ENCODE data around the gene LSM5. TPM values are rescaled to one million over a fixed set of nuclear protein-coding genes. Genes with fewer than 3 reads are reported as not detected.

The LSM5 gene
- total RNA-seq, 4 donors from 2014 or later, result 6.2 to 32.2 (median 10.0) TPM

DNA sequence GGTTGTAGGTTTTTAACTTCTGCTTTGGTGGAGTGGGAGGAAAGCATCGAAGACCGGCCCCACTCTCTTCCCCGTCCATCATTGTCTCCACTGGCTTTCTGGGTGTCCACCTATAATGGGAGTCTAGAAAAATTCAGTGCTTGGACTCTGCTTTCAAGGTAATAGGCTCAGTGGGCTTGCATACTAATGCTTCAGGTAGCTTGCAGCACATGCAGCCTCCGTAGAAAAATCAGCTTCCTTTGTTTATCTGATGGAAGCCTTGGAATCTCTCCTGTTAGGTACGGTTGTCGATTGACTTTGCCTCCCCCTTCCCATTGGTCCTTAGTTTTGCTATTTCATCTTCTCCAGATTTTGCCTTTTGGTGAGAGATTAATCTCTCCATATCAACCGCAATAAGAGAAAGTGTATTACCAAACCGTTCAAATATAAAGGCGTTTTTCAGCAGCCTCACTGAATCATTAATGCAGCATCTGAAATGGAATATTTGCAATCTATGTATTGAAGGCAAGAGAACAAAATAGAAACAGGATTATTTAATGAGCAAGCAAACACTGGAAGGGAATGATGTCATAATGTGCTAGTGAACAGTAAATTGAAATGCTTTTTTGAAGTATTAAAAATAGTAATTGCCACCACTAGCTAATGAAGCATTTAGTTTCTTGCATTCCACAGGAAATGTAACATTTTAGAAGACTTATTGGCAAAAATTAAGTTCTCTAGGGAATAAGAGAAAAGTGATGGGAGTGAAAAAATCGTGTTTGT is 6.1 kb upstream of the LSM5 start:
- H3K27ac ChIP-seq, result peak overlapping the region; percentile 93 to 99 (median 98)
- H3K9me3 ChIP-seq, result no peaks in the 10 kb centered on the region
- peaks cover 0 to 18% (median 3%) of the 10 kb centered on the region in 4 donors for H3K4me1 ChIP-seq
- DNase-seq, result no peak
- H3K27me3 ChIP-seq, result no peaks in the 10 kb centered on the region
- H3K4me3 ChIP-seq, result peak overlapping the region; percentile 75 to 99 (median 96)
- no peak for TF ChIP-seq POLR2A (IDR thresholded peaks at IDR 0.05)
- TF ChIP-seq, protein P1, sequence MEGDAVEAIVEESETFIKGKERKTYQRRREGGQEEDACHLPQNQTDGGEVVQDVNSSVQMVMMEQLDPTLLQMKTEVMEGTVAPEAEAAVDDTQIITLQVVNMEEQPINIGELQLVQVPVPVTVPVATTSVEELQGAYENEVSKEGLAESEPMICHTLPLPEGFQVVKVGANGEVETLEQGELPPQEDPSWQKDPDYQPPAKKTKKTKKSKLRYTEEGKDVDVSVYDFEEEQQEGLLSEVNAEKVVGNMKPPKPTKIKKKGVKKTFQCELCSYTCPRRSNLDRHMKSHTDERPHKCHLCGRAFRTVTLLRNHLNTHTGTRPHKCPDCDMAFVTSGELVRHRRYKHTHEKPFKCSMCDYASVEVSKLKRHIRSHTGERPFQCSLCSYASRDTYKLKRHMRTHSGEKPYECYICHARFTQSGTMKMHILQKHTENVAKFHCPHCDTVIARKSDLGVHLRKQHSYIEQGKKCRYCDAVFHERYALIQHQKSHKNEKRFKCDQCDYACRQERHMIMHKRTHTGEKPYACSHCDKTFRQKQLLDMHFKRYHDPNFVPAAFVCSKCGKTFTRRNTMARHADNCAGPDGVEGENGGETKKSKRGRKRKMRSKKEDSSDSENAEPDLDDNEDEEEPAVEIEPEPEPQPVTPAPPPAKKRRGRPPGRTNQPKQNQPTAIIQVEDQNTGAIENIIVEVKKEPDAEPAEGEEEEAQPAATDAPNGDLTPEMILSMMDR (IDR thresholded peaks at IDR 0.05), result no peak
- H3K36me3 ChIP-seq, result no peaks in the 10 kb centered on the region

DNA sequence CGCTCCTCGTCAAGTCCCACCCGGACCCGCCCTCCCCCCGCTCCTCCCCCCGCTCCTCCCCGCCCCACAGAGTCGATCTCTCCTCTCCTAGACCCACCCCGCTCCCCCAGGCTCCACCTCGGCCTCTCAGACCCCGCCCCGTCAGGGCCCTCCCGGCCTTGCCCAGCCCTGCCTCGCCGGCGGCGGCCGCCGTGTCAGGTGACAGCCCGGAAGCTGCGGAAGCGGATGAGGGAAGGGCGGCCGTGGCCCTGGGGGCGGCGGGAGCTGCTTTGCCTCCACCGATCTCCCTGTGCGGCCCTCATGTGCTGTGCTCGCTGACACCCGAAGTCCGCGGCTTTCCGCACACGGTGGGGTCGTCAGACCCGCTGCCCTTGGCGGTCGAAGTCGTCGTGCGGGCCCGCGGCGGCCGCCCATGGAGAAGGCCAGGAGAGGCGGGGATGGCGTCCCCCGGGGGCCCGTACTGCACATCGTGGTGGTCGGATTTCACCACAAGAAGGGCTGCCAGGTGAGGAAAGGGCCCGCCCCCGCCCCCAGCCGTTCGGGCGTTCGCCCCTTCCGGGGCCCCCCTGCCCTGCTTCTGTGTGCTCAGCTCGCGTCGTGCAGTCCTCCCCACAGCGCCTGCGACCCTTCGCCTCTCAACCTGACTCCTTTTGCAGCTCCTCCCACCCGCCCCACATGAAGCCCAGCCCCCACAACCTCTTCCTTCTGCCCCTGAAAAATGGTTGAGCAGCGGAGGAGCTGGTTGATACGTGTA is 5.3 kb upstream of the LSM5 start, which contains the start of gene AVL9:
Gene AVL9 (plus strand): TSS at position 192 of the 754 bp plus-strand sequence. CDS start 221 bp downstream, at position 413.
- DNase-seq, result peak; percentile 97 to 99 (median 99)
- Histone ChIP-seq H3K4me3 (peak within 1 kb of the TSS; percentile 75 to 99 (median 96)), H3K27me3 (no peaks in the 10 kb centered on the region), H3K27ac (peak within 1 kb of the TSS; percentile 93 to 99 (median 98)), H3K9me3 (no peaks in the 10 kb centered on the region), H3K4me1 (peaks cover 0 to 15% (median 3%) of the 10 kb centered on the region in 4 donors), H3K36me3 (no peaks in the 10 kb centered on the region)
- TF ChIP-seq, protein P1 (IDR thresholded peaks at IDR 0.05), result no peak
- TF ChIP-seq POLR2A (IDR thresholded peaks at IDR 0.05), result peak; percentile 91 to 93

DNA sequence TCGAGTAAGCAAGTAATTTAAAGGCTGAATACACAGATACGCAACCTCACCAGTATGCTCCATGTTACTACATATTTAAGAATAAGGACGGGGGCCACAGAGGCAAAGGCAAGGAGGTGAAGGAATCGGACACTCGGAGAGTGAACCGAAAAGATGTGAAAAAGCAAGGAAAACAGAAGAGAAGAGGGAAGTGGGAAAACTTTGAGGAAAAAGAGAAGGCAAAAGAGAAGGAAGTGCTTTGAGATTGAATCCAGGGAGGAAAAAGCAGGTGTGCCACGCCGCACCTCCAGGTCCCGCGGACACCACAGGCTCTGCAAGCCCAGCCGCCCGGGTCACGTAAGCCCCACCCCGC is 4.7 kb upstream of the LSM5 start:
- H3K9me3 ChIP-seq, result no peaks in the 10 kb centered on the region
- H3K27ac ChIP-seq, result peak overlapping the region; percentile 93 to 99 (median 98)
- H3K27me3 ChIP-seq, result no peaks in the 10 kb centered on the region
- H3K36me3 ChIP-seq, result no peaks in the 10 kb centered on the region
- no peak for TF ChIP-seq POLR2A (IDR thresholded peaks at IDR 0.05)
- TF ChIP-seq, protein P1 (IDR thresholded peaks at IDR 0.05), result no peak
- H3K4me3 ChIP-seq, result peak overlapping the region; percentile 75 to 99 (median 96)
- peaks cover 0 to 15% (median 3%) of the 10 kb centered on the region in 4 donors for H3K4me1 ChIP-seq
- no peak for DNase-seq

DNA sequence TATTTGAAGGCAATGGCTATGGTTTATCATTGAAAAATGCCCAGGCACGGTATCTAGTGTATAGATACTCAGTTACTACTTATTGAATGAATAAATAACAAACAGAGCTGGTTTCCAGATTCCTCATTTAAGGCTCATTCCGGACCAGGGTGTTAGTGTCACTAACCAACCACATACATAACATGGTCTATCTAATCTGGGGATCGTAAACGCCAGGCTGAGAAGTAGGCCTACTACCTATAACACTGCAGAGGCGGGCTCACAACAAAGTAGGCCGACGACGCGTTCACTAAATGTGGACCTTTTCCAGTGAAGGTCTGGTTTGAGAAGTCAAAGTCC is 423 bp downstream of the LSM5 start:
- H3K9me3 ChIP-seq, result no peaks in the 10 kb centered on the region
- H3K4me1 ChIP-seq, result peaks cover 0 to 11% (median 2%) of the 10 kb centered on the region in 4 donors
- peak overlapping the region; percentile 70 to 91 (median 83) for H3K27ac ChIP-seq
- DNase-seq, result no peak
- peak overlapping the region; percentile 60 to 84 (median 74) for H3K4me3 ChIP-seq
- TF ChIP-seq, protein P1 (IDR thresholded peaks at IDR 0.05), result no peak
- TF ChIP-seq POLR2A (IDR thresholded peaks at IDR 0.05), result no peak
- no peaks in the 10 kb centered on the region for H3K27me3 ChIP-seq
- H3K36me3 ChIP-seq, result peaks cover 0 to 18% (median 0%) of the 10 kb centered on the region in 3 donors

DNA sequence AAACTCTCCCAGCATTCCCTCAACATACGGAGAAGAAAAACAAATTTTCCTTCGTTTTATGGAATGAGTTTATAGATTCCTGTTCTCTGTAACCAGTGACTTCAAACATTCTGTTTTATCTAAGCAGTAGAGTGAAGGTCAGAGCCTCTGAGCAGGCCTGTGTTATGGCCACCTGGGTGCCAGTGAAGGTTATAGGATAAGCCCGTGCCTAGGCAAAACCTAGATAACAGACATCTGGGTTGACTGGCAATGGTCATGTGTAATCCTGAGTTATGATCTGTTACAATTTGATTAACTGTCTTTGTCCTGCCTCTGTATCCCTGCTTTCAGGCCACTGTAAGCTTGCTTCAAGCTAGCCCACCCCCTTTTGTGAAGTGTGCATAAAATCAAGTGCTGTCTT is 8.3 kb downstream of the LSM5 start:
- DNase-seq, result no peak
- no peak overlapping the region for H3K4me3 ChIP-seq
- H3K27ac ChIP-seq, result no peak overlapping the region
- TF ChIP-seq POLR2A (IDR thresholded peaks at IDR 0.05), result no peak
- TF ChIP-seq, protein P1 (IDR thresholded peaks at IDR 0.05), result no peak
- H3K36me3 ChIP-seq, result peaks cover 0 to 11% (median 0%) of the 10 kb centered on the region in 3 donors
- H3K9me3 ChIP-seq, result no peaks in the 10 kb centered on the region
- no peaks in the 10 kb centered on the region for H3K4me1 ChIP-seq
- H3K27me3 ChIP-seq, result no peaks in the 10 kb centered on the region
